GM12878 (cell line): ENCODE results near the gene SPIRE2. TPM values are rescaled to one million over a fixed set of nuclear protein-coding genes. Genes with fewer than 3 reads are reported as not detected.

Source experiments
- ATF7 ChIP-seq: fragments of 450-650 bp; IDR thresholded peaks from 2 replicates; pipeline ENCODE4 v1.6.1; 2016; ENCODE audit warnings: low read depth, mild to moderate bottlenecking
- BMI1 ChIP-seq: fragments of 450-650 bp; IDR thresholded peaks from 2 replicates; pipeline ENCODE4 v1.6.1; 2016; ENCODE audit warnings: mild to moderate bottlenecking, moderate library complexity, borderline replicate concordance
- CREM ChIP-seq: IDR thresholded peaks from 2 replicates; pipeline ENCODE4 v1.6.1; 2014; ENCODE audit warnings: antibody characterized with exemption, low read depth
- E2F8 ChIP-seq: fragments of 450-650 bp; IDR thresholded peaks from 2 replicates; pipeline ENCODE4 v1.6.1; 2018; ENCODE audit warnings: mild to moderate bottlenecking, low read depth, moderate library complexity; ENCODE audit not compliant: partially characterized antibody
- HCFC1 ChIP-seq: fragments of 150-350 bp; IDR thresholded peaks from 2 replicates; pipeline ENCODE4 v1.6.1; 2014; ENCODE audit warnings: low read length
- HDGF ChIP-seq: fragments of 450-650 bp; IDR thresholded peaks from 2 replicates; pipeline ENCODE4 v1.6.1; 2016; ENCODE audit warnings: antibody characterized with exemption
- KAT2A ChIP-seq: conservative IDR thresholded peaks from 2 replicates; pipeline ENCODE4 v1.6.1; 2011; ENCODE audit warnings: low read depth, low read length; ENCODE audit not compliant: control insufficient read depth
- MXI1 ChIP-seq: fragments of 150-350 bp; IDR thresholded peaks from 2 replicates; pipeline ENCODE4 v1.6.1; 2011; ENCODE audit warnings: low read depth, mild to moderate bottlenecking, inconsistent platforms, low read length, improper control_type of control experiment
- NBN ChIP-seq: fragments of 450-650 bp; IDR thresholded peaks from 2 replicates; pipeline ENCODE4 v1.6.1; 2016
- POLR2AphosphoS5 ChIP-seq: IDR thresholded peaks from 2 replicates; pipeline ENCODE4 v1.6.1; 2011; ENCODE audit warnings: mild to moderate bottlenecking, low read length, inconsistent platforms
- POU2F2 ChIP-seq: IDR thresholded peaks from 3 replicates; pipeline ENCODE4 v1.6.1; 2011; ENCODE audit warnings: low read depth, mild to moderate bottlenecking, low read length, borderline replicate concordance
- SMARCA5 ChIP-seq: fragments of 450-650 bp; IDR thresholded peaks from 2 replicates; pipeline ENCODE4 v1.6.1; 2017; ENCODE audit warnings: mild to moderate bottlenecking
- SP1 ChIP-seq: IDR thresholded peaks from one replicate; pipeline ENCODE4 v1.6.1; 2011; ENCODE audit warnings: low read depth, low read length
- USF2 ChIP-seq: IDR thresholded peaks from 2 replicates; pipeline ENCODE4 v1.6.1; 2011; ENCODE audit warnings: low read depth, low read length, improper control_type of control experiment, borderline replicate concordance
- YY1 ChIP-seq: IDR thresholded peaks from 2 replicates; pipeline ENCODE4 v1.6.1; 2011; ENCODE audit warnings: low read depth, mild to moderate bottlenecking, low read length
- polyA plus RNA-seq, 11 experiments: library from polyadenylated mRNA; depleted of rRNA in 4 of 11; unstranded in 6 of 11; stranded (reverse) in 5 of 11; fragments of >200 nt; fragmentation: Nextera tagmentation in 4 of 11; fragmentation: Illumina TruSeq in 1 of 11; extraction: Ambion mirVana in 4 of 11; extraction: Trizol in 1 of 11; gene quantifications; 1 replicate in 1 of 11; 2 replicates in 10 of 11; pipeline versions ENCODE4 v1.2.1 to v1.2.3, GENCODE V29; 2011 to 2016; ENCODE audit warnings: inconsistent platforms in 2 of 11, missing spikeins in 2 of 11, low read depth in 1 of 11
- total RNA-seq, 4 experiments: library from RNA; depleted of rRNA in 3 of 4; stranded (reverse); fragments of >200 nt in 3 of 4; fragmentation: Illumina TruSeq in 1 of 4; extraction: Trizol in 1 of 4; gene quantifications; 2 replicates each; pipeline versions ENCODE4 v1.2.1 to v1.2.3, GENCODE V29; 2013 to 2021
- TF ChIP-seq, protein P1 (sequence below): IDR thresholded peaks from 2 replicates; pipeline ENCODE4 v1.6.1; 2012; ENCODE audit warnings: low read depth, low read length, improper control_type of control experiment
- TF ChIP-seq, protein P2 (sequence below): IDR thresholded peaks from 2 replicates; pipeline ENCODE4 v1.6.1; 2011; ENCODE audit warnings: borderline replicate concordance, low read depth, mild to moderate bottlenecking, moderate library complexity, mixed read lengths, low read length; ENCODE audit not compliant: insufficient read depth; ENCODE audit errors: extremely low read length

Gene SPIRE2
- total and polyA plus RNA-seq, 10 of the 15 experiments (the other 5 are each of a cell fraction or from before 2014, with no cell fraction given), result 0.03 to 0.64 (median 0.27) TPM; not detected in 1

DNA sequence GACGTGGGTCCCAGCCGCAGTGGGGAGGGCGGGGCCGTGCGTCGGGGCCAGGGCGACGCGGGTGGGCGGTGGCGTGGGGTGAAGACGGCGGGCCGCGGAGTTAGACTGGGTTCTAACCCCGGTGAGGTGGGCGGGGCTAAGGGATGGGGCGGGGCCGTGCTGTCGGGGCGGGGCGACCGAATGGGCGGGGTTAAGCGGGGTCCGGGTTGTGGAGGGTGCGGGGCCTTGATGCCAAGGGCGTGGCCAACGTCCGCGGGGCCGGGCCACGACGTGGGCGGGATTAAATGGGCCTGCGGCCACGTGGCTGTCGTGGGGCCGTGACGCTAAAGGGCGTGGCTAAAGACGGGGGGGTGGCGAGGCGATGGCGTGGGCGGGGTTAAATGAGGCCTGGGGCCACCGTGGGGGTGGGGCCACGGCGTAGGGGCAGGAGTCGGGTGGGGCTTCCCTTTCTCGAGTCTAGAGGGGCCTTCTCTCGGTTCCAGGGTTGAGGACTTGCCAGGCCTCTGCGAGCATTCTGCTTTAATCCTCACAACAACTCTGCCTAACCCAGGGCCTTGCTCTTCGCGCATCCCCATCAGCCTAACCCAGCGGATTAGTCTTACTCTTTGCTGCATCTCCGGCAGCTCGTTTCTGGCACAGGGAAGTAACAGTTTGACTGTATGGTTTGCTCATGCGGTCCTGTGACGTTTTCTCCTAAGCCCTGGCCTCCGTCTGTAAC is 45.9 kb downstream of the SPIRE2 start (continued):
- TF ChIP-seq E2F8 (no peak), SP1 (peak; percentile 67), USF2 (peak; percentile 57), CREM (peak; percentile 43), KAT2A (no peak), HCFC1 (no peak), MXI1 (peak; percentile 63; the same call in 1 of the 2 replicates), POLR2AphosphoS5 (peak; percentile 55; the same call in 1 of the 2 replicates), YY1 (0 out of 2 replicates have a peak, but pooled peaks have one; percentile 3), BMI1 (no peak), NBN (peak; percentile 48; the same call in 1 of the 2 replicates), ATF7 (peak; percentile 37; the same call in 1 of the 2 replicates), POU2F2 (peak; percentile 9; the same call in 1 of the 3 replicates), SMARCA5 (0 out of 2 replicates have a peak, but pooled peaks have one; percentile 26), HDGF (peak; percentile 90)
- TF ChIP-seq, protein P1, sequence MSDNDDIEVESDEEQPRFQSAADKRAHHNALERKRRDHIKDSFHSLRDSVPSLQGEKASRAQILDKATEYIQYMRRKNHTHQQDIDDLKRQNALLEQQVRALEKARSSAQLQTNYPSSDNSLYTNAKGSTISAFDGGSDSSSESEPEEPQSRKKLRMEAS, result peak; percentile 84
- TF ChIP-seq, protein P2, sequence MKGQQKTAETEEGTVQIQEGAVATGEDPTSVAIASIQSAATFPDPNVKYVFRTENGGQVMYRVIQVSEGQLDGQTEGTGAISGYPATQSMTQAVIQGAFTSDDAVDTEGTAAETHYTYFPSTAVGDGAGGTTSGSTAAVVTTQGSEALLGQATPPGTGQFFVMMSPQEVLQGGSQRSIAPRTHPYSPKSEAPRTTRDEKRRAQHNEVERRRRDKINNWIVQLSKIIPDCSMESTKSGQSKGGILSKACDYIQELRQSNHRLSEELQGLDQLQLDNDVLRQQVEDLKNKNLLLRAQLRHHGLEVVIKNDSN, result peak; percentile 88
